SKM-1 treated with dmso at 0.1 percent for 144 hours (cell line): ENCODE measurements around the gene CELF2.
"Not testable (repeated sequence)": the region's sequence is repeated elsewhere in the genome, so short reads cannot be mapped to it uniquely, and the experiment has no call there.

Experiments used
- DNase-seq: peaks from one replicate; lab custom pipeline; 2025; ENCODE audit not compliant: unreplicated experiment; lab: John Stamatoyannopoulos, UW

Gene CELF2

DNA sequence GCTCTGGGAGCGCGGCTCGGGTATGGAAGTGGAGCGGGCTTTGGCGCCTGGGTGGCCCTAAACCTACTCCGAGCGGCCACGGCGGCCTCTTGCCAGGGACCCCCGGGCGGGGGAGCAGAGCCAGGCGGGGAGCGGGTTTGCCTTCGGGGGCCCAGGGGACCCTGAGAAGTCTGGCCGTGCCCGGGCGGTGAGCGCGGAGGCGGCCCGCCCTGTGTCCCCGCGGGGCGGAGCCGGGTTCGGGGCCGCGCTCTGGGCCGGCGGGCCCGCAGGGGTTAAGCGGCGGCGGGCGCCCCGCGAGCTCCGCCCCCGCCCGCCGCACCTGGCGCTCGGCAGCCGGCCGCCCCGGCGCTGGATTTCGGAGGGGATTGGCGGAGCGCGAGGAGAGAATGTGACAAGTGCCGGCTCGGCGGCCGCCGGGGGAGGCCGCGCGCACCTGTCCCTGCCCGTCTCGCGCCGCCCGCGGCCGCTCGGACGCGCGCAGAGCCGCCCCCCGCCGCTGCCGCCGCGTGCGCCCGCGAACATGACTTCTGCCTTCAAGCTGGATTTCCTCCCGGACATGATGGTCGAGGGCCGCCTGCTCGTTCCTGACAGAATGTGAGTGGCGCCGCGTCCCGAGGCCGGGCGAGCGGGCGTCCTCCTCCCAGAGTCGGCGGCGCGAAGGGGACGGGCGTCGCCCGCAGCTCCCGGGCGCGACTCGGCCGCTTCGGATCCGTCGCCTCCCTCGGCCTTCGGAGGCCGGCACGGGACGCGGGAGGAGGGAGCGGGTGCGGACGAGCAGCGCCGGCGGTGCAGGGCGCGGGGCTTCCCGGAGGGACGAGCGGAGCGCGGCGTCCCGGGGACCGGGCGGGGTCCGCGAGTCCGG, at the start of gene CELF2:
Gene CELF2 (plus strand): TSS at position 303 of the 862 bp plus-strand sequence. CDS start 218 bp downstream, at position 521.
- DNase-seq = no peak

DNA sequence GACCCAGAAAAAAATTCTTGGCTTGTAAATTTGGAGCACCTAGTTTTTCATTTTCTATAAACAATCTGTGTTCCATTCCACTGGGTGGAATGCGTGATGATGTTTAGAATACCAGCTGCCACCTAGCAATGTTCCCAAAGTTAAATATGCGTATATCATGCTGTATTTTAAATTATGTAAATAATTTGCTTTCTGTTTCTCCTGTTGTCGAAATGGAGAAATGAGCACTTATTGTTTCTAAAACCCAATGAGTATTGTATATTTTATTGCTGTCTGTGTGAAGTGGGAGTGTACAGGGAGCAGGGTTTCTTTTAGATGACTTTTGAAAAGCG, 49.4 kb upstream of the CELF2 start:
- no peak for DNase-seq

DNA sequence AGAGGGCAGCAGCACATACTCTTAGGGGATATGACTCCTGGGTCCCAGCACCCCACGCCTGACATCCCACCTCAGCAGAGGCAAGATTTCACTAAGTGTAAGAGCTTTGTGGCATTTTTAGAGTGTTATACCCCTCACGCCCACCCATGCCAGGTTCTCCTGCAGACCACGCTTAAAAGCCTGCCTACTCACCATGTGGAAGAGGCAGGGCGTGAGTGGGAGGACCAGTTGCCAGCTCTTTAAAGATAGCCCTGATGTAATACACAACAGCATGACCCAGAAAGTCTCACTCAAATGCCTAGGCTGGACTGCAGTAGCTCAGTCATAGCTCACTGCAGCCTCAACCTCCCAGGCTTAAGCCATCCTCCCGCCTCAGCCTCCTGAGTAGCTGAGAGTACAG, 44.4 kb upstream of the CELF2 start:
- DNase-seq = no peak

DNA sequence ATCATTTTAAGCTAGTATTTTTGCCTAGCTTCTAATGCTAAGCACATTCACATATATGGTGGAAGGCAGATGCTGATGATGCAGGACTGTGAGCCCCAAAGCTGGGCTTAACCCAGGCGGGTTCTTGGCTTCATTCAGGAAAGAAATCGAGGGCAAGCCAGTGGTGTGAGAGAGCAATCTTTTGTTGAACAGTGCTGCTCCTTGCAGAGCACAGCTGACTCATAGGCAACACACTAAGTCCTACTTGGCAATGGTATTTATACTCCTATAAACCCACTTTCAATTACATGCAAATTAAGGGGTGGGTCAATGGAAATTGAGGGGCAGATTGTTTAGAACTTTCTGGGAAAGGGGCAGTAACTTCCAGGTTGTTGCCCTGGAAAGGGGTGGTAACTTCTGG, 42.0 kb upstream of the CELF2 start:
- DNase-seq = no peak

DNA sequence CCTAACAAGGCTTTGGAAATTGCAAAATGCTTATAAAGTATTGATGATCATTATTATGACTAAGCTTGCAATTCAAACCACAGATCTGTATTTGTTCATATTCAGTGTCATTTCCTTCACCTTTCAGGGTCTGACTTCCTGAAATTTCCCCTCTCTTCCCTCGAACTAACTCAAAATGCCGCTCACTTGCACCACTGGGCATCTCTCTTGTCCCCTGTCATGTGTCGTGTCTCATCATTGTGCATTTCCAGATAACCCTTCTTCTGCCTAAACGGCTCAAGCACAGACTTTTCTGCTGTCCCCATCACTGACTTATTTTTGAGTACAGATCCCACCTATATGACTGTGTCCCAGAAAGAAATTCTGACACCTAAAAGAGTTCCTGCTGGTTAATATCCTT, 41.0 kb upstream of the CELF2 start:
- DNase-seq = no peak

DNA sequence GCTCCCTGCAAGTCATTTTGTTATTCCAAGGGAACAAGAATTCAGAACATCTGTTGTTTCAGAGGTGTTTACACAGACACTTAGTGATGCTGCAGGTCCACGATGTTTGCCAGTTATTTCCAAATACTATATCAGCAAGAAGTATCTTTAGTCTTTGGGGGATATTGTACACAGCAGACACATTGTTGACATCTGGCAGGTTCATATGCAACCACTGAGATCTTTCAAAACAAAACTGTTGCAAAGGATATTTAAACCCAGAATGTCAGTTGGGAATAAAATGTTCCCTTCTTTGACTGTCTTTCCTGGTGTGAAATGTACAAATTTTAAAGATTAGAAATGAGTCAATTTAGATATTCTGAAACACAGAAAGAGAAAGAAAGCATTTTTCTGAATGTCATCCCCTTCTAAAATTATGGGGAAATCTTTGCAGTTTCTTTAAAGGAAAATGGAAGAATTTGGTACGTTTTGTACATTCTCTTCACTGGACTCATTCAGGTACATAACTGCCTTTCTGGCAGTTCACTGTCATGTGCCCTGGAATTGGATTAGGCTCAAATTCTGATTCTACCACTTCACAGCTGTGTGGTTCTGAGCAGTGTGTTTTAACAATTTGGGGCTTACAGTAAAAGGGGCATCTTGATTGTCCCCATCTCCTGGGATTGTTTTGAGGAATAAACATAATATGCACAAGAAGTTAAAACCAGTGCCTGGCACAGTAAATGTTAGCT, 40.3 kb upstream of the CELF2 start:
- DNase-seq = no peak

DNA sequence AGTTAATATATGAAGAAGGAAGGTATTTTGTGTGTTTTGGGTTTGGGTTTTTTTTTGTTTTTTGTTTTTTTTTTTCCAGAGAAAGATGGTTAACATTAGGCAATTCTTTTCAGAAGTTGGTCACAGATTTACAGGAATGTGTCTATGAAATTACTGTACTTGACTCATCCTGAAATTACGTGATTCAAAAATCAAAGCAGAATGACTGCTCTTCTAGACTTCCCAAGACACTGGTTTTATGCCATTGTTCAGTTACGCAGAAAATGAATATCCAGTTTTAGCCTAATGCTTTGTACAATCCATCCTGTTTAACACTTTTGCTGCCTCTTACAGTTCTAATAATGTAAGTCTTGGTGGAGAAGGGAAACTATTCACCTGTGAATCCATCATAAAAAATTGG, 39.7 kb upstream of the CELF2 start:
- DNase-seq = no peak

DNA sequence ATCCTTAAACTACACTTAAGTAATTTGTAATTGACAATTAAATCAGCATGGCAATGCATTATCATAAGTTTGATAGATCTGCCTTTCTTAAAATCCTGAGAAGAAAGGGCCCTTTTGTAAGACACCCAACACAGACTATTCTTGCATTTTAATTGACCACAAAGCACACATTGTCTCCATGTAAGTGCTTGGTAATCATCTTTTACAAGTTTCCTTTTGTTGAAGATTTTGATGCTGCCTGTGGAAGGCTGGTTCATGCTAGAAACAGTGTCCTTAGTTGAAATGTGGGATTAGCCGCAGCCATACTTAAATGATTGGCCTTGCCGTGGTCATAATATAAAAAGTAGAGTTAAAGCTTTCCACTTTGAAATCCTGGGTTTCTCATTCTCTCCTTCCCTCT, 32.3 kb upstream of the CELF2 start:
- no peak for DNase-seq

DNA sequence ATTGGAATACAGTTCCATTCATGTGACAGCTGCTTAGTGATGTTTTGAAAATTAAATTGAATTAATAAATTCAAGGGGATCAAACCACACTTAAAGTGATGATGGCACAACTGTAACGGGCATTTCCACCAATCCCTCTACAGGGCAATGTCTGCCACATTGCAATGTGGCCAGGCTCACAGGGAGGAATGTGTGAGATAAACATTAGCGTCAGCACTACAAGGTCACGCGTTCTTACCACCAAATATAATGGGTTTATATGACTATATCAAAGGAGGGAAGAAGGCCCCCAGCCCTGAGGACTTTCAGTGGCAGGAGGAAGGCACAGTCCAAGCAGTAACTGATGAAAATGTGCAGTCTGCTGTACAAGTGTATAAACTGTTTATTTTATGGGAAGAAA, 31.1 kb upstream of the CELF2 start:
- DNase-seq = no peak

DNA sequence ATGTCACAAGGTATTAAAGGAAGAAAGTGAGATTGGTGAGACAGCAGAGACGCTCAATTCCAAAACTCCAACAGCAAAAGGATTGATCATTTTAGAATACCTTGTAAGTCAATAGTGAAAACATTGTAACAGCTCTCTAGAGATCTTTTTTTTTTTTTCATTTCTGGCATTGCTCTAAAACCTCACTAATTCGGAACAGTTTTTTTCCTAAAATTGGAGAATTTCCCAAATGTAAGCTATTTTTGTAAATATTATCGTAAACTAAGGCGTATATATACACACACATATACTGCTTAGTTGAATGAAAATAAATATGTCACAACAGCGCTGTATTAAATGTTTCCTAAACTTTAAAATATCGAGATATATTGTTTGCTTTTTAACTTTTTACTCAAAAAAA, 30.6 kb upstream of the CELF2 start:
- DNase-seq = no peak

DNA sequence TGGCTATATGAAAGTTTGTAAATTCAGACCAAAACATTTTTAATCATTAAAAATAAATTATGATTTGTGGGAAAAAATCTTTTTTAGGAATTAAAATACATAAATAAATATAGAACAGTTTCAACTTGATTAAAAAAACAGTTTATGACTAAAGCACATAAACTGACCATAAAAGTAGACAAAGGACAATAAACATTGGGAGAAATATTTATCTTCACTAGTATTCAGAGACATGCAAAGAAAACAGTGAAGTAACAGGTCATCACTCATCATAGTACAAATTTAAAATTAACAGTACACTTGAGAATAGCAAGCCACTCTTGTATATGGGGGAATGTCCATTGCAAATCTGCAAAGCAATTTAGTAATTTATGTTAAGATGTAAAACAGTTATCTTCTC, 28.0 kb upstream of the CELF2 start:
- no peak for DNase-seq

DNA sequence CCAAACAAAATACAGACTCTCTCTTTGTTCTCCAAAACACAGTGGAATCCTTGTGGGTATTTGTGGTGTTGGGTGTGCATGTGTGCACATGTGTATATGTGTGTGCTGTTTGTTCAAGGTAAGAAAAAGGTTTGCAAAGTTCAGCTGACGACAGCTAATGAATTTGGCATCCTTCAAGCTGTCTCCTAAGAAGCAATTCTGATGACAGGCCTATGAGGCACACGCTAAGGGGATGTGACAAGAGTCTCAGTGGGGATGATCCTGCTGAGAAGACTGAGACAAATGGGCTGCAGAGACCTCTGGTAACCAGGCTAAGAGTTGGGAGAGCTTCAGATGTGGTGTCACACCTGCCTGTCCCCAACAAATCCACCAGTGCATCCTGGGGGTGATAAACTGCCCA, 26.5 kb upstream of the CELF2 start:
- no peak for DNase-seq

DNA sequence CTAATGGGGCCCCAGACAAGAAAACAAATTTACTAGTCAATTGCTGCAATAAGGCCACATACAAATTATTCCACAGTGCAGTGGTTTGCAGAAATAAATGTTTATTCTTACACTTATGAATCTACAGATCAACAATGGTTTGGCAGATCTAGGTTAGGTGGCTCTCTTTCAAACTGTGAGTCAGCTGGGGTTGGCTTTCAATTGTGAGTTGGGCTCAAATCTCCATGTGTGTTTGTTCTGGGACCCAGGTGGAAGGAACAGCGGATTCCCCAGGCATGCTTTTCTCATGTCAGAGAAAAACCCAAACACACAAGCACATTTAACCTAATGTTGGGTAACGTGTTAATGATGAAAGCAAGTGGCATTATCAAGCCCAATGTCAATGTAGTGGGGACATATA, 25.6 kb upstream of the CELF2 start:
- no peak for DNase-seq

DNA sequence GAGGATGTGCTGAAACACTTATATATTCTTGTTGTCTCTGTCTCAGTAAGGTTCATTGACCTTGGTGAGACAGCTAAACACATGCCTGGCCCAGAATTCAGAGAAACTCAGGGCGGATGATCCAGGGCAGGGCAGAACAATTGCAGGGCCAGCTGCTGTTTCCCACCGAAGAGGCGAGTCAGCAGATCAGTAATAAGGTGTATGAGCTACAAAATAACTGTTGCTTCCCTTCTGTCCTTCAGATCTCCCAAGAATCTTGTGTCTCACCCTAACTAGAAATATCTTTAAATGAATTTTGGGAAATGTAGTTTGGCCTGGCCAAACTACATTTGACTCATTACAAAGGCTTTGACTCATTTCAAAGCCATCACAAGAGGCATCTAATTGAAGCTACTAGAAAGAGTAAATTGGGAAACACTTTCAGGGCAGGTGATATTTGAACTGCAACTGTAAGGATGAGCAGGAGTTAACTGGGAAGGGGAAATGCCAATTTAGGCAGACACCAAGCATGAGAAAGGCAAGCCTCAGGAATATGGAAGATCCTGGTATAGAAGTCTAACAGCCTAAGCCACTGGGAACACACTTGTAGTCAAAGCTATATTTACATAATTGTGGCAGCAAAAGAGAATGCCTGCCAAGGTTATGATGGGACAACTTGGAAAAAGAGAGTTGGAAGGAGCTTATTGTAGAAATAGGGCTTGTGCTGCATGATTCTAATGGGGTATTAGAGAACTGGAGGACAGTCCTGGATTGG, 24.5 kb upstream of the CELF2 start:
- DNase-seq = no peak

DNA sequence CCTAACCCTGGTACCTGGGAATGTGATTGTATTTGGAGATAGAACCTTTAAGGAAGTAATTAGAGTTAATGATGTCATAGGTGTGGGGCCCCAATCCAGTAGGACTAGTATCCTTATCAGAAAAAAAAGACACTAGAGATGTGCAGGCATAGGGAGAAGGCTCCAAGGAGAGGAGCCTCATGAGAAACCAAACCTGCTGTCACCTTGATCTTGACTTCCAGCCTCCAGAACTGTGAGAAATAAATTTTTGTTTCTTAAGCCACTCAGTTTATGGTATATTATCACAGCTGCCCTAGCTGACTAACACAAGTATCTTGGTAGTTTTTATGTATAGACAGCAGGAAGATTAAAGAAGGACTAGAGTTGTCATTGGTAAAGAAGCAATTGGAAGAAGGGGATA, 23.9 kb upstream of the CELF2 start:
- DNase-seq = no peak

DNA sequence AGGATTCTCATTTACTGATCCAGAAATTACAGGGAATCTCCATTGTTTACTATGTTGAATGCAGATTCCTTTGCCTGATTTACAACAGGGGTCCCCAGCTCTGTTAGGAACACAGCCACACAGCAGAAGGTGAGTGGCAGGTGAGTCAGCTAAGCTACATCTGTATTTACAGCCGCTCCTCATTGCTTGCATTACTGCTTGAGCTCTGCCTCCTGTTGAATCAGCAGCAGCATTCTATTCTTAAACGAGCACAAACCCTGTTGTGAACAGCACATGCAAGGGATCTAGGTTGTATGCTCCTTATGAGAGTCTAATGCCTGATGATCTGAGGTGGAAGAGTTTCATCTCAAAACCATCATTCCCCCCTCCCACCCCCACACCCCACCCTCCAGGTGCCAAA, 23.3 kb upstream of the CELF2 start:
- no peak for DNase-seq

DNA sequence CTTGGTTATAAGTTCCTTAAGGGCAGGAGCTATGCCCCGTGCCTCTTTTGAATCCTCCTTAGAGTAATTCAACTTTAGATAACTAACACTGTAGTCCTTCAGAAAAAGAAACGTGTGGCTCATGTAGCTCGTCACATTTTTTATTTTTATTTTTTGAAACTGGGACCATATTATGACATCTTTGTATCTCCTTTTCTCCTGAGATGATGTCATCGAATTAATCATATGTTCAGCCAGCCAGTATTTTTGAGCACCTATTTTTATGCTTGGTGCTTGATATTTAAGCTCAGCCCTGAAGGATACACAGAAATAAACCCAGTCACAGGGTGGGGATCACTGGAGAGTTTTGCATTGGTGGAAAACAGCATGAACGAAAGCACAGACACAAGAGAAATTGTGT, 22.6 kb upstream of the CELF2 start:
- DNase-seq = no peak

DNA sequence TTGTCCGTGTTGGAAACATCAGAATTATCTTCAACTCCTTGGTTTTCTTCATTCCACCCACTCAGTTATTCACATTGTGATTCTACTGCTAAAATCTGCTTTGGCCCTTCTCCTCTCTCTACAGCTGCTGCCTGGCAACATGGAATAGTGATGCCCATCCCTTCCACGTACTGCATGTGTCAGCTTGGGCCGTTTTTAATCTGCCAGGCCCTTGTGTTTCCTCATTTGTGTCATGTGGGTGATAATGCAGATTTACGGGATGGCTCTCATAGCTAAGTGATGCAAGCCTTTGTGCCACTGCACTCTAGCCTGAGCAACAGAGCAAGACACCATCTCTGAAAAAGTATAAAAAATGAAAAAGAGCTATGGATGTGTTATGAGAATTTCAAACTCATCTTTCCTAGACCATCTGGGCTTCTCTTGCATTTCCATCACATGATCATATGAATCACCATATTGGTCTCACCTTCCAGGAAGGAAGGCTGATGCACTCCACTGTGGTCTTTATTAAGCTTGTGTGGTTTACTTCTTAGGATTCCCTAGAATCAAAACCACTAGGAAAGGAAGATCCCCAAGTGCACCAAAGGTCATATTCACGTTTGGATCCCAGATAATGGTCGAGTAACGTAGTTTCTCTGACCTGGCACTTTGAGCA, 20.6 kb upstream of the CELF2 start:
- no peak for DNase-seq

DNA sequence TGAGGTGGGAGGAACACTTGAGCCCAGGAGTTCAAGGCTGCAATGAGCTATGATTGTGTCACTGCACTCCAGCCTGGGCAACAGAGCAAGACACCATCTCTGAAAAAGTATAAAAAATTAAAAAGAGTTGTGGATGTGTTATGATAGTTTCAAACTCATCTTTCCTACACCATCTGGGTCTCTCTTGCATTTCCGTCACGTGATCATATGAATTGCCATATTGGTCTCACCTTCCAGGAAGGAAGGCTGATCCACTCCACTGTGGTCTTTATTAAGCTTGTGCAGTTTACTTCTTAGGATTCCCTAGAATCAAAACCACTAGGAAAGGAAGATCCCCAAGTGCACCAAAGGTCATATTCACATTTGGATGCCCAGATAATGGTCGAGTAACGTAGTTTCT, 18.2 kb upstream of the CELF2 start:
- DNase-seq = not testable (repeated sequence)

DNA sequence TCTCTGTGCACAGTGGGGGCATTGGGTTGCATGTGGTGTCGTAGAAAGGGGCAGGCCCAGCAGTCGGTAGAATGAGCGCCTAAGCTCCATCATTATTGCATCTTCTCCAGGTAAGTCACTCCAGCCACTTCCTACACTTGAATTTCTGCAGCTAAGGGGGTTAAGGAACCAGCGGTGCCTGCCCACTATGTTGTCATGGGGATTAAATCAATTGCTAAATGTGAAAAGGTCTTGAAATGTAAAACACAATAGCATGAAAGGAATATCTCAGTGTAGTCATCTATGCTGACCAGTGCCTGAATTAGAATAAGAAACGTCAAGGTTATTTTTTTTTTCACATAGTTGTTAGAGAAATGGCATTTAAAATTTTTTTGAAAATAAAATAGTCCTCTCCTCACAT, 15.2 kb upstream of the CELF2 start:
- no peak for DNase-seq

DNA sequence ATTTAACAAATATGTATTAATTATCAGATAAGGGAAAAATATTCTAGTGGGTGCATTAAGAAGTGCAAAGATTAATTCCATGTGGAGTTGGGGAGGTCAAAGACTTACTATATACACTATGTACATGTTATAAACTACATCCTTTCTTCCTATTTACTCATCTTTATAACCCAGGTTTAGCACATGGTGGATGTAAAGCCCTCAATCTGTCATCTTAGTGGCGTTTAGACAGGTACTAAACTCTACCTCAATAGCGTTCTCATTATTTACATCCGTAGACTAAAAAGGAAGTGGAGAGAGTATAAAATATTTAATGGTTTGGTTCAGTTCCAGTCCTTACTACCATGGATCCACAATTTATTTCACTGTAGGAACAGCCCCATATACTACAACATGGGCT, 14.8 kb upstream of the CELF2 start:
- no peak for DNase-seq
